Measurements from ENCODE around the gene JAM2.
"Not testable (repeated sequence)": the region's sequence is repeated elsewhere in the genome, so short reads cannot be mapped to it uniquely, and the experiment has no call there.

JAM2 gene

GRCh38 chr21:25638660-25639550 lies at the start of gene JAM2:
Gene JAM2 (plus strand): TSS chr21:25639258. CDS start chr21:25639822, 564 bp downstream.
- DNase-seq (ENCODE audit: low read depth, low spot score), result no peak

GRCh38 chr21:25589887-25590286 lies 49.2 kb upstream of the JAM2 start:
- DNase-seq (ENCODE audit: low read depth, low spot score), result no peak

- DNase-seq (ENCODE audit: low read depth, low spot score), result peak; percentile 54
Observed at GRCh38 chr21:25607151-25608043, 31.7 kb upstream of the JAM2 start, which contains the start of gene MRPL39. Gene MRPL39 (minus strand): TSS chr21:25607481. CDS start chr21:25607475, 6 bp downstream.

GRCh38 chr21:25608044-25608737 lies 30.9 kb upstream of the JAM2 start:
- DNase-seq (ENCODE audit: low read depth, low spot score), result peak; percentile 43

GRCh38 chr21:25614441-25614840 lies 24.6 kb upstream of the JAM2 start:
- no peak for DNase-seq (ENCODE audit: low read depth, low spot score)

- DNase-seq (ENCODE audit: low read depth, low spot score), result no peak
Observed at GRCh38 chr21:25615880-25616279, 23.2 kb upstream of the JAM2 start.

GRCh38 chr21:25619198-25619597 lies 19.9 kb upstream of the JAM2 start:
- DNase-seq (ENCODE audit: low read depth, low spot score), result no peak

GRCh38 chr21:25624511-25624910 lies 14.5 kb upstream of the JAM2 start:
- DNase-seq (ENCODE audit: low read depth, low spot score), result no peak

- DNase-seq (ENCODE audit: low read depth, low spot score), result no peak
Observed at GRCh38 chr21:25625036-25625435, 14.0 kb upstream of the JAM2 start.

GRCh38 chr21:25625776-25626555 lies 13.1 kb upstream of the JAM2 start:
- not testable (repeated sequence) for DNase-seq (ENCODE audit: low read depth, low spot score)

GRCh38 chr21:25626757-25627156 lies 12.3 kb upstream of the JAM2 start:
- no peak for DNase-seq (ENCODE audit: low read depth, low spot score)

- DNase-seq (ENCODE audit: low read depth, low spot score), result no peak
Observed at GRCh38 chr21:25632296-25632695, 6.8 kb upstream of the JAM2 start.

GRCh38 chr21:25635310-25635709 lies 3.7 kb upstream of the JAM2 start:
- no peak for DNase-seq (ENCODE audit: low read depth, low spot score)

GRCh38 chr21:25636727-25637126 lies 2.3 kb upstream of the JAM2 start:
- DNase-seq (ENCODE audit: low read depth, low spot score), result no peak

- no peak for DNase-seq (ENCODE audit: low read depth, low spot score)
Observed at GRCh38 chr21:25637851-25638659, 1.0 kb upstream of the JAM2 start.

- no peak for DNase-seq (ENCODE audit: low read depth, low spot score)
Observed at GRCh38 chr21:25639551-25640201, 618 bp downstream of the JAM2 start.

- DNase-seq (ENCODE audit: low read depth, low spot score), result no peak
Observed at GRCh38 chr21:25640202-25640942, 1.3 kb downstream of the JAM2 start.

- no peak for DNase-seq (ENCODE audit: low read depth, low spot score)
Observed at GRCh38 chr21:25640943-25641292, 1.9 kb downstream of the JAM2 start.

GRCh38 chr21:25643486-25643885 lies 4.4 kb downstream of the JAM2 start:
- DNase-seq (ENCODE audit: low read depth, low spot score), result no peak

All from brain pericyte (primary cell).